ENCODE measurements around the gene STK10. TPM values are rescaled to one million over a fixed set of nuclear protein-coding genes. Genes with fewer than 3 reads are reported as not detected.
A peak's percentile ranks its signal among the peaks of the same experiment; 100 is the strongest.

STK10 gene
- total RNA-seq, 4 donors from 2014 or later: 3.3 to 24.6 (median 13.4) TPM

DNA sequence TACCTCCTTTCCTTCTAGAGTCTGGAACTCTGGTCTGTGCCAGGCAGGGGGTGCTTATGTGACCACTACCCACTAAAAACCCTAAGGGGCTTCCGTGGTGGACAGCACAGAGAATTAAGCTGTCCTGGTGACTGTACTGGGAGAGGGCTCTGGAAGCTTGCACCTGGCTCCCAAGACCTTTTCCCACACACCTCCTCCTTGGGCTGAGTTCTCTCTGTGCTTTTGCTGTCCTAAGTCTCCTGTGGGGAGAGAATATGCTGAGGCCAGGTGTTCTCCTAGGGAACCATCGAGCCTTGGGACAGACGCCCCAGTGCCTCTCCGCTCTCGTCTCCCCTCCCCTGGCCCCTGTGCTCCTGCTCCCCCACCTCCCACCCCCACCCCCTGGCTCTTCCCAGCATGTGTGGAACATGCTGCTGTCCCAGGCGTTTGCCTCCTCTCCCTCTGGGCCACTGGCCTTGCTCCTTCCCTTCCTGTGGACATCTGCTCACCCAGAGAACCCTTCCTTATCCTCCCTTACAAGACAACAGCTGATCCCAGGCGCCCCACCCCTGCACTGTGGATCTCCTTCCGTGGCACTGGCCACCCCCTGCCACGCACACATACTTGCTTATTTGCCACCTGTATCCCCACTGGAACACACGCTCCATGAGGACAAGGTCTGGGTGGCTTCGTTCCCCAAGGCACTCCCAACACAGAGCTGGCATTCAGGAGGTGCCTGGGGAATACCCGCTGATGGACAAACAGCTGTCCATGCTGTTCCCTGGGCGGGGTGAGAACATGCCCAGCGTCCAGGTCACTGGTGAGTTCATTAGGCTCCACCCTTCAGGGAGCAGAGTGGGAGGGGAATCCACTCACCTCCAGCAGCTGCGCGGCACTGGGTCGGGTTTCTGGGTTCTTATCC, 83.0 kb downstream of the STK10 start:
- intact Hi-C loops (cut with DNase I; ENCODE audit: low total_unique reads): loop anchor here (5.0 kb wide), 2 partner anchors 82 to 187 kb away; partner anchors contain the start of gene STK10
- TF ChIP-seq POLR2A (IDR thresholded peaks at IDR 0.05): no peak
- TF ChIP-seq, protein P1, sequence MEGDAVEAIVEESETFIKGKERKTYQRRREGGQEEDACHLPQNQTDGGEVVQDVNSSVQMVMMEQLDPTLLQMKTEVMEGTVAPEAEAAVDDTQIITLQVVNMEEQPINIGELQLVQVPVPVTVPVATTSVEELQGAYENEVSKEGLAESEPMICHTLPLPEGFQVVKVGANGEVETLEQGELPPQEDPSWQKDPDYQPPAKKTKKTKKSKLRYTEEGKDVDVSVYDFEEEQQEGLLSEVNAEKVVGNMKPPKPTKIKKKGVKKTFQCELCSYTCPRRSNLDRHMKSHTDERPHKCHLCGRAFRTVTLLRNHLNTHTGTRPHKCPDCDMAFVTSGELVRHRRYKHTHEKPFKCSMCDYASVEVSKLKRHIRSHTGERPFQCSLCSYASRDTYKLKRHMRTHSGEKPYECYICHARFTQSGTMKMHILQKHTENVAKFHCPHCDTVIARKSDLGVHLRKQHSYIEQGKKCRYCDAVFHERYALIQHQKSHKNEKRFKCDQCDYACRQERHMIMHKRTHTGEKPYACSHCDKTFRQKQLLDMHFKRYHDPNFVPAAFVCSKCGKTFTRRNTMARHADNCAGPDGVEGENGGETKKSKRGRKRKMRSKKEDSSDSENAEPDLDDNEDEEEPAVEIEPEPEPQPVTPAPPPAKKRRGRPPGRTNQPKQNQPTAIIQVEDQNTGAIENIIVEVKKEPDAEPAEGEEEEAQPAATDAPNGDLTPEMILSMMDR (IDR thresholded peaks at IDR 0.05): no peak
- no peaks in the 10 kb centered on the region for H3K9me3 ChIP-seq
- no peaks in the 10 kb centered on the region for H3K36me3 ChIP-seq
- H3K27ac ChIP-seq: no peak overlapping the region
- no peak overlapping the region for H3K4me3 ChIP-seq
- no peak for DNase-seq
- no peaks in the 10 kb centered on the region for H3K4me1 ChIP-seq
- no peaks in the 10 kb centered on the region for H3K27me3 ChIP-seq

DNA sequence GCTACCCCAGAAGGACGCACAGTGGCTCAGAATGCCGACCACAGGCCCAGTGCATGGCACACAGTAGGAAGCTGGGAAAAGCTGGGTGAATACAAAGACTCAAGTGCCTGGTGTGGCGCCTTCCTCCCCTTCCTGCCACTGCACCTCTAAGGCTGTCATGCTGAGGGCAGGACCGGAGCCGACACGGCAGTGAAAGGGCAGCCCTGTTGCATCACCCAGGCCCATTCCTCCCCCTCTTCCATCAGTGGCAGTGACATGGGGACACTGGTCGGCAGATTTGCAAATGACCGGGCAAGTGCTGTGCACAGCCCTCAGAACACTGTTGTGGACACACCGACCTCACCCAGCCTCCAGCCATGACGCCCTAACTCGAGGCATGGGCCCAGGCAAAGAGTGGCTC, 84.0 kb downstream of the STK10 start:
- TF ChIP-seq POLR2A (IDR thresholded peaks at IDR 0.05): no peak
- TF ChIP-seq, protein P1 (IDR thresholded peaks at IDR 0.05): no peak
- intact Hi-C loops (cut with DNase I; ENCODE audit: low total_unique reads): loop anchor here (5.0 kb wide), 1 partner anchor 188 kb away; no protein-coding TSS in a partner anchor
- H3K36me3 ChIP-seq: no peaks in the 10 kb centered on the region
- no peak overlapping the region for H3K4me3 ChIP-seq
- no peaks in the 10 kb centered on the region for H3K9me3 ChIP-seq
- no peaks in the 10 kb centered on the region for H3K27me3 ChIP-seq
- H3K27ac ChIP-seq: no peak overlapping the region
- H3K4me1 ChIP-seq: no peaks in the 10 kb centered on the region
- no peak for DNase-seq

DNA sequence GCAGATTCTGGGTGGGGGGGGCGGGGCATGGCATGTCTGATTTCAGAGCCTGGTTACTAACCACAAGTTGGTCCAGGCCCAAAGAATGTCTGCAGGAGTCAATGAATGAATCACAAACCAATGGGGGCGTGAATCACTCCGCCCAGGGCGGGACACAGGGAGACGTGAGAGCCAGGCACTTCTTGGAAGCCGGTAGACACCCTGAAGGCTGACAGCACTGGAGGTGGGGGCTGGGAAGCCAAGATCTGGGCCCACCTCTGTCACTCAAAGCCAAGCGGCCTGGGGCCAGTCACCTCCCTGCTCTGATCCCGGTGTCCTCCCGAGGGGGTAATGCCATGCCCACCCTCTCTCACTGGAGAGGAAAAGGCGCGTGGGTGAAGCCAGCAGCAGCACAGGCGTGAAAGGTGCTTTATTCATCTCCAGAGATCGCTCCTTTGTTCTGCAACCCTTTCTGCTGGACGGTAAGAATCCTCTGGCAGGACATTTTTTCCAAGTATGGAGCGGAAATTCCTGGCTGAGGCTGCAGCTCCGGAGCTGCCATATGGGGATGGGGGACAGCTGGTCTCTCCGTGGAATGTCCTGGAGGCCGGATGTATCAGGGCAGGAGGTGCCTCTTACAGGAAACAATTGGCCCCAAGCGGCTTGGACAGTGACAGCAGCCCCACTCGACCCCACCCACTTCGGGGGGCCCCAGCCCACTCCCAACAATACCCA, 85.0 kb downstream of the STK10 start:
- Histone ChIP-seq H3K9me3 (no peaks in the 10 kb centered on the region), H3K36me3 (no peaks in the 10 kb centered on the region), H3K4me3 (no peak overlapping the region), H3K27ac (no peak overlapping the region), H3K27me3 (no peaks in the 10 kb centered on the region), H3K4me1 (no peaks in the 10 kb centered on the region)
- DNase-seq: peak in 1 of 2 donors; percentile 74
- TF ChIP-seq, protein P1 (IDR thresholded peaks at IDR 0.05): no peak
- TF ChIP-seq POLR2A (IDR thresholded peaks at IDR 0.05): no peak
- intact Hi-C loops (cut with DNase I; ENCODE audit: low total_unique reads): loop anchor here (5.0 kb wide), 1 partner anchor 189 kb away; no protein-coding TSS in a partner anchor

DNA sequence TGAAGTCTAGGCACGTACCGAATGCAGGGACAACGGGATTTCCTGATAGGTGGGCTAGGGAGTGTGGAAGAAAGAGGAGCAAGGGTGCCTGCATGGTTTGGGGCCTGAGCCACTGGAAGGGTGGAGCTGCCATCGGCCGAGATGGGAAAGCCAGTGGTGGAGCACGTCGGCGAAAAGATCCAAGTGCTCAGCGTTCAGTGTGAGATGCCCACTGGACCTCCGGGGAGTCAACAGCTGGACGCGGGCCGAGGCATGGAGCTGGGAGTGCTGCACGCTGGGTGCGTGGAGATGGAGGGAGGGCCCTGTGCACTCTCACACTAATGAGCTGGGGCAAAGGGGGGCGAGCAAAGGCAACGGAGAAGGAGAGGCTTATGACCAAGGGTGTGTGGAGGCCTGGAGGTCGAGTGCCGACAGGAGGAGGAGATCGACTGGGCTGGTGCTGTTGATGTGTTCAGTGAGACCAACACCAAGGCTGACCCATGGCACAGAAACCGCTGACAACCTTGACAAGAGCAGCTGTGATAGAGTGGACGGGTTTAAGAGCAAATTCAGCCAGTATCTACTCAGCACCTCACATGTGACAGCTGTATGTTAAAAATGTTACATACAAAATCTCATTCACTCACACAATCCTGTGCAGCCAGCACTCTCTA, 85.7 kb downstream of the STK10 start:
- Histone ChIP-seq H3K27ac (no peak overlapping the region), H3K4me1 (no peaks in the 10 kb centered on the region), H3K9me3 (no peaks in the 10 kb centered on the region), H3K4me3 (no peak overlapping the region), H3K36me3 (no peaks in the 10 kb centered on the region), H3K27me3 (no peaks in the 10 kb centered on the region)
- TF ChIP-seq, protein P1 (IDR thresholded peaks at IDR 0.05): no peak
- no peak for TF ChIP-seq POLR2A (IDR thresholded peaks at IDR 0.05)
- intact Hi-C loops (cut with DNase I; ENCODE audit: low total_unique reads): loop anchor here (5.0 kb wide), 1 partner anchor 190 kb away; no protein-coding TSS in a partner anchor
- DNase-seq: no peak
